H1 (cell line): ENCODE results near the gene ITGB5. TPM values are rescaled to one million over a fixed set of nuclear protein-coding genes. Genes with fewer than 3 reads are reported as not detected.

Source experiments
- CTCF ChIA-PET: fragments of 300-600 bp; sonication (Branson Sonifier 250); formaldehyde crosslinking; loops from one replicate; lab custom pipeline; 2021; ENCODE audit not compliant: partially characterized antibody; lab: Charles Lee
- POLR2A ChIA-PET: fragments of 300-600 bp; sonication (Branson Sonifier 250); formaldehyde crosslinking; loops from one replicate; lab custom pipeline; 2021; ENCODE audit warnings: inconsistent platforms; ENCODE audit not compliant: partially characterized antibody; lab: Charles Lee
- DNase-seq, 2 experiments: peaks; one replicate each; pipeline versions ENCODE4 v3.0.0 to v3.0.0-alpha.2; 2010 to 2022; ENCODE audit warnings: low spot score in 2 of 2, low read depth in 1 of 2, mixed read lengths in 1 of 2
- FAIRE-seq: peaks from 2 replicates; lab custom pipeline; 2011; peaks lifted over from hg19 to GRCh38; lab: Jason Lieb, UNC
- H2AFZ ChIP-seq: 2 replicates; pipeline ENCODE4 v1.8.1; 2012; ENCODE audit warnings: low read length, inconsistent platforms
- H2AK5ac ChIP-seq: 2 replicates; pipeline ENCODE4 v1.6.1; 2013; ENCODE audit warnings: low read depth, low read length
- H2BK120ac ChIP-seq: replicated peaks from 2 replicates; pipeline ENCODE3; 2013; ENCODE audit warnings: low read depth, low read length, inconsistent platforms
- H2BK12ac ChIP-seq: 2 replicates; pipeline ENCODE4 v1.6.1; 2013; ENCODE audit warnings: low read depth, low read length
- H2BK15ac ChIP-seq: 2 replicates; pipeline ENCODE4 v1.6.1; 2013; ENCODE audit warnings: low read length
- H2BK20ac ChIP-seq: 2 replicates; pipeline ENCODE4 v1.6.1; 2013; ENCODE audit warnings: low read length
- H2BK5ac ChIP-seq: 2 replicates; pipeline ENCODE4 v1.6.1; 2013; ENCODE audit warnings: low read depth, low read length
- H3K14ac ChIP-seq: 2 replicates; pipeline ENCODE4 v1.6.1; 2013; ENCODE audit warnings: inconsistent platforms; ENCODE audit not compliant: insufficient read length
- H3K18ac ChIP-seq: 2 replicates; pipeline ENCODE4 v1.6.1; 2013; ENCODE audit warnings: low read length; ENCODE audit errors: extremely low read depth
- H3K23ac ChIP-seq: 2 replicates; pipeline ENCODE4 v1.6.1; 2013; ENCODE audit warnings: inconsistent platforms; ENCODE audit not compliant: insufficient read length
- H3K23me2 ChIP-seq: 2 replicates; pipeline ENCODE4 v1.6.1; 2013; ENCODE audit warnings: low read depth, low read length
- H3K27ac ChIP-seq: 2 replicates; pipeline ENCODE4 v1.6.1; 2011; ENCODE audit warnings: low read depth, low read length, inconsistent platforms
- H3K27me3 ChIP-seq, 4 experiments: replicated peaks in 1 of 4; 1 replicate in 1 of 4; 2 replicates in 3 of 4; pipeline versions ENCODE4 v1.6.1 to v1.8.1; 2011 to 2013; ENCODE audit warnings: low read length in 3 of 4, mild to moderate bottlenecking in 3 of 4, inconsistent platforms in 2 of 4, mixed read lengths in 2 of 4, moderate library complexity in 1 of 4; ENCODE audit not compliant: control insufficient read depth in 3 of 4, insufficient read depth in 3 of 4; ENCODE audit errors: extremely low read depth in 1 of 4
- H3K36me3 ChIP-seq, 4 experiments: 2 replicates each; pipeline versions ENCODE4 v1.6.1 to v1.8.1; 2011 to 2013; ENCODE audit warnings: mild to moderate bottlenecking in 4 of 4, low read length in 3 of 4, moderate library complexity in 2 of 4, control low read depth in 1 of 4, inconsistent platforms in 1 of 4; ENCODE audit not compliant: insufficient read depth in 4 of 4, control insufficient read depth in 2 of 4
- H3K4ac ChIP-seq: replicated peaks from 2 replicates; pipeline ENCODE3; 2013; ENCODE audit warnings: low read length, low read depth, mixed read lengths, inconsistent platforms; ENCODE audit not compliant: insufficient read length
- H3K4me1 ChIP-seq, 4 experiments: replicated peaks in 1 of 4; 1 replicate in 1 of 4; 2 replicates in 3 of 4; pipeline versions ENCODE4 v1.6.1 to v1.8.1; 2011 to 2013; ENCODE audit warnings: low read length in 3 of 4, inconsistent platforms in 2 of 4, mixed read lengths in 1 of 4; ENCODE audit not compliant: insufficient read depth in 4 of 4, control insufficient read depth in 3 of 4
- H3K4me2 ChIP-seq, 2 experiments: 2 replicates each; pipeline versions ENCODE4 v1.6.1 to v1.8.1; 2011 to 2013; ENCODE audit warnings: low read depth in 2 of 2, low read length in 2 of 2, control low read depth in 1 of 2, inconsistent platforms in 1 of 2, mild to moderate bottlenecking in 1 of 2; ENCODE audit not compliant: insufficient read depth in 1 of 2
- H3K4me3 ChIP-seq, 4 experiments: fragments of 200-600, 300-600 bp in 1 of 4; sonication (generic), shearing (Covaris generic), sonication (Bioruptor Twin) in 1 of 4; 2 replicates each; pipeline versions ENCODE4 v1.5.1 to v1.8.1; 2011 to 2016; ENCODE audit warnings: low read length in 4 of 4, low read depth in 3 of 4, control low read depth in 2 of 4, inconsistent platforms in 2 of 4, mild to moderate bottlenecking in 2 of 4, mixed read lengths in 1 of 4, moderate library complexity in 1 of 4; ENCODE audit not compliant: insufficient read depth in 2 of 4; ENCODE audit errors: extremely low read depth in 1 of 4
- H3K56ac ChIP-seq: replicated peaks from 2 replicates; pipeline ENCODE3; 2013; ENCODE audit warnings: low read depth, mild to moderate bottlenecking, mixed read lengths, low read length, inconsistent platforms; ENCODE audit not compliant: insufficient read length
- H3K79me1 ChIP-seq: 2 replicates; pipeline ENCODE4 v1.6.1; 2013; ENCODE audit warnings: low read depth, low read length, control low read depth
- H3K79me2 ChIP-seq, 2 experiments: 2 replicates each; pipeline versions ENCODE4 v1.6.1 to v1.8.1; 2012 to 2013; ENCODE audit warnings: low read length in 2 of 2, mild to moderate bottlenecking in 2 of 2, inconsistent platforms in 1 of 2; ENCODE audit not compliant: insufficient read depth in 2 of 2, control insufficient read depth in 1 of 2
- H3K9ac ChIP-seq, 4 experiments: replicated peaks in 1 of 4; 1 replicate in 1 of 4; 2 replicates in 3 of 4; pipeline versions ENCODE4 v1.6.1 to v1.8.1; 2011 to 2013; ENCODE audit warnings: low read depth in 3 of 4, low read length in 3 of 4, control low read depth in 2 of 4, mild to moderate bottlenecking in 2 of 4, moderate library complexity in 2 of 4, inconsistent platforms in 1 of 4; ENCODE audit errors: extremely low read depth in 1 of 4
- H3K9me3 ChIP-seq, 2 experiments: 2 replicates each; pipeline versions ENCODE4 v1.6.1 to v1.8.1; 2012 to 2013; ENCODE audit warnings: mild to moderate bottlenecking in 2 of 2, moderate library complexity in 2 of 2, control low read depth in 1 of 2, inconsistent platforms in 1 of 2, low read depth in 1 of 2, low read length in 1 of 2, mixed read lengths in 1 of 2; ENCODE audit not compliant: insufficient read depth in 2 of 2
- H4K20me1 ChIP-seq, 2 experiments: replicated peaks in 1 of 2; 2 replicates each; pipeline versions ENCODE3 to v1.8.1; 2011 to 2013; ENCODE audit warnings: inconsistent platforms in 2 of 2, low read length in 2 of 2, mild to moderate bottlenecking in 1 of 2; ENCODE audit not compliant: insufficient read depth in 2 of 2, control insufficient read depth in 1 of 2
- H4K5ac ChIP-seq: 2 replicates; pipeline ENCODE4 v1.6.1; 2013; ENCODE audit warnings: low read length, low read depth, mixed read lengths, inconsistent platforms; ENCODE audit not compliant: insufficient read length
- H4K8ac ChIP-seq: 2 replicates; pipeline ENCODE4 v1.8.0; 2013; ENCODE audit warnings: mild to moderate bottlenecking, moderate library complexity, low read length, inconsistent platforms; ENCODE audit not compliant: insufficient read depth; ENCODE audit errors: extremely low read depth
- H4K91ac ChIP-seq: replicated peaks from 2 replicates; pipeline ENCODE3; 2013; ENCODE audit warnings: low read length, mixed read lengths, inconsistent platforms; ENCODE audit not compliant: insufficient read length
- CREB1 ChIP-seq: IDR thresholded peaks from 2 replicates; pipeline ENCODE4 v1.6.1; 2012; ENCODE audit warnings: inconsistent platforms
- EGR1 ChIP-seq: IDR thresholded peaks from 2 replicates; pipeline ENCODE4 v1.6.1; 2011; ENCODE audit warnings: low read depth, low read length, borderline replicate concordance
- EP300 ChIP-seq, 2 experiments: IDR thresholded peaks; 1 replicate in 1 of 2; 2 replicates in 1 of 2; pipeline ENCODE4 v1.6.1; 2011 to 2012; ENCODE audit warnings: low read depth in 2 of 2, low read length in 2 of 2, mild to moderate bottlenecking in 2 of 2, borderline replicate concordance in 1 of 2, inconsistent platforms in 1 of 2, moderate library complexity in 1 of 2
- JUN ChIP-seq: IDR thresholded peaks from 2 replicates; pipeline ENCODE4 v1.6.1; 2011; ENCODE audit warnings: low read depth, mild to moderate bottlenecking, improper control_type of control experiment, low read length
- KDM4A ChIP-seq: IDR thresholded peaks from one replicate; pipeline ENCODE4 v1.7.1; 2012; ENCODE audit warnings: low read depth, mild to moderate bottlenecking, moderate library complexity, low read length, inconsistent platforms; ENCODE audit not compliant: severe bottlenecking
- MAFK ChIP-seq: IDR thresholded peaks from 2 replicates; pipeline ENCODE4 v1.6.1; 2012; ENCODE audit warnings: low read depth, mild to moderate bottlenecking, improper control_type of control experiment, low read length
- POLR2AphosphoS5 ChIP-seq: IDR thresholded peaks from 2 replicates; pipeline ENCODE4 v1.6.1; 2011; ENCODE audit warnings: low read depth, low read length
- RBBP5 ChIP-seq: IDR thresholded peaks from 2 replicates; pipeline ENCODE4 v1.7.1; 2012; ENCODE audit warnings: low read depth, mild to moderate bottlenecking, inconsistent platforms, low read length, moderate library complexity, borderline replicate concordance
- RNF2 ChIP-seq: fragments of 200-900, 300-1000 bp; sonication (generic); IDR thresholded peaks from 2 replicates; pipeline ENCODE4 v1.7.1; 2016; ENCODE audit warnings: borderline replicate concordance, low read depth, mild to moderate bottlenecking, antibody characterized with exemption, low read length; ENCODE audit not compliant: poor library complexity, severe bottlenecking; ENCODE audit errors: missing control alignments
- SP1 ChIP-seq: IDR thresholded peaks from 2 replicates; pipeline ENCODE4 v1.6.1; 2011; ENCODE audit warnings: low read depth, low read length
- TCF12 ChIP-seq: IDR thresholded peaks from 2 replicates; pipeline ENCODE4 v1.6.1; 2011; ENCODE audit warnings: low read depth, mild to moderate bottlenecking, low read length
- WGBS, 2 experiments: shearing (Covaris generic) in 1 of 2; methylation state at CpG; one replicate each; pipeline versions ENCODE4 v1.1.6 to v1.1.7; 2013 to 2015; ENCODE audit warnings: low lambda C conversion rate in 2 of 2, mixed read lengths in 2 of 2, inconsistent platforms in 1 of 2, low coverage in 1 of 2, missing lambda C conversion rate in 1 of 2; ENCODE audit not compliant: insufficient replicate concordance in 2 of 2, insufficient coverage in 1 of 2, insufficient read length in 1 of 2; ENCODE audit errors: extremely low coverage in 1 of 2, missing lambda C conversion rate in 1 of 2; 5-methylcytosine and 5-hydroxymethylcytosine counted together
- polyA plus RNA-seq, 7 experiments: library from polyadenylated mRNA; depleted of rRNA in 3 of 7; stranded (reverse) in 5 of 7; unstranded in 2 of 7; fragments of >200 nt in 5 of 7; fragments of 200-250 nt in 2 of 7; gene quantifications; 1 replicate in 5 of 7; 2 replicates in 1 of 7; 4 replicates in 1 of 7; pipeline versions ENCODE4 v1.2.1 to v1.2.3, GENCODE V29; 2011 to 2013; ENCODE audit warnings: missing spikeins in 2 of 7, mixed read lengths in 2 of 7
- total RNA-seq: library from RNA; stranded (reverse); fragmentation: NEBNext Ultra II Directional; extraction: Animal tissue kit (Norgen Biotek cat#: 25700); gene quantifications from 2 replicates; pipeline ENCODE4 v1.2.1, GENCODE V29; 2021

ITGB5 gene
- total and polyA plus RNA-seq, 2 of the 8 experiments (the other 6 are each of a cell fraction or from before 2014, with no cell fraction given) = 101 to 268 TPM

DNA sequence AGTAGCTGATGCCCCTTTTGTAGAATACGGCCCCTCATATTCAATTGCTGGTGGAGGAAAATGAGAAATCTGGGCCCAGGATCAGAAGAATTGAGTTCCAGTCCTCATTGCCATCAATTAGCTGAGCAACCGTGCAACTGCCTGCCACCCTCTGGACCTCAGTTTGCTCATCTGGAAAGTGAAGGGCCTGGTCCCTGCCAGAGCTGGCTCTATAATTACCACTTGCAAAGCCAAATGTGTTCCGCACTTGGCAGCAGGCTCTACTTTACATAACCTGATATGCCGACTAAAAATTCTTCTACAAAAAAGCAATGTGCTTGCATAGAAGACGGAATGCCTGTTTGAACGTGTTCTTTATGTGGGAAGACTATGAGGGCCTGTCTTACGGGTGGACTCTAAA lies 8.6 kb upstream of the ITGB5 start:
- Histone ChIP-seq H3K56ac (no peak overlapping the region), H3K18ac (no peak overlapping the region), H4K20me1 (no peaks in the 10 kb centered on the region), H3K9me3 (no peaks in the 10 kb centered on the region), H3K9ac (no peak overlapping the region), H3K23ac (no peak overlapping the region), H2BK12ac (no peak overlapping the region), H3K4me1 (no peaks in the 10 kb centered on the region)
- POLR2A ChIA-PET = interaction anchor here (0.8 to 1.7 kb wide), 2 partner anchors 9 to 66 kb away, joined by 3 to 12 read pairs; partner anchors contain the start of gene ITGB5
- TF ChIP-seq TCF12 (no peak), POLR2AphosphoS5 (no peak), SP1 (no peak), RNF2 (no peak), CREB1 (no peak), KDM4A (no peak), EGR1 (no peak), EP300 (IDR thresholded peaks at IDR 0.05; ENCODE audit: borderline replicate concordance in 1 of 2, low read depth in 2 of 2, low read length in 2 of 2) (no peak), RBBP5 (no peak), JUN (no peak), MAFK (no peak)
- TF ChIP-seq, all 59 proteins: peak for 0
- H3K4me3 ChIP-seq = no peak overlapping the region
- H3K27ac ChIP-seq = no peak overlapping the region
- no peaks in the 10 kb centered on the region for H3K27me3 ChIP-seq
- H3K79me2 ChIP-seq = no peaks in the 10 kb centered on the region
- H3K4me2 ChIP-seq = no peak overlapping the region
- no peak for DNase-seq
- no peaks in the 10 kb centered on the region for H3K23me2 ChIP-seq
- H2AK5ac ChIP-seq = no peak overlapping the region
- 89% methylated on average over 7 of the region's 7 CpGs; no CpG with 5 or more reads in 1 of the 2 experiments for WGBS, 2 experiments
- H2BK5ac ChIP-seq = no peak overlapping the region
- CTCF ChIA-PET = interaction anchor here (0.5 to 4.4 kb wide), 11 partner anchors 8 to 135 kb away, joined by 3 to 19 read pairs (median 3); no protein-coding TSS in a partner anchor
- no peaks in the 10 kb centered on the region for H3K36me3 ChIP-seq
- H3K4ac ChIP-seq = no peak overlapping the region
- no peak for FAIRE-seq
- no peak overlapping the region for H2BK15ac ChIP-seq
- no peak overlapping the region for H2BK20ac ChIP-seq
- H4K91ac ChIP-seq = no peak overlapping the region
- no peaks in the 10 kb centered on the region; the same call in 1 of the 2 replicates for H3K79me1 ChIP-seq
- H2AFZ ChIP-seq = no peak overlapping the region
- H2BK120ac ChIP-seq = no peak overlapping the region
- H4K8ac ChIP-seq = no peak overlapping the region
- H4K5ac ChIP-seq = no peak overlapping the region
- no peak overlapping the region for H3K14ac ChIP-seq
